ENCODE measurements around the gene SERTAD3.
"Not testable (repeated sequence)": the region's sequence is repeated elsewhere in the genome, so short reads cannot be mapped to it uniquely, and the experiment has no call there.

Gene SERTAD3

DNA sequence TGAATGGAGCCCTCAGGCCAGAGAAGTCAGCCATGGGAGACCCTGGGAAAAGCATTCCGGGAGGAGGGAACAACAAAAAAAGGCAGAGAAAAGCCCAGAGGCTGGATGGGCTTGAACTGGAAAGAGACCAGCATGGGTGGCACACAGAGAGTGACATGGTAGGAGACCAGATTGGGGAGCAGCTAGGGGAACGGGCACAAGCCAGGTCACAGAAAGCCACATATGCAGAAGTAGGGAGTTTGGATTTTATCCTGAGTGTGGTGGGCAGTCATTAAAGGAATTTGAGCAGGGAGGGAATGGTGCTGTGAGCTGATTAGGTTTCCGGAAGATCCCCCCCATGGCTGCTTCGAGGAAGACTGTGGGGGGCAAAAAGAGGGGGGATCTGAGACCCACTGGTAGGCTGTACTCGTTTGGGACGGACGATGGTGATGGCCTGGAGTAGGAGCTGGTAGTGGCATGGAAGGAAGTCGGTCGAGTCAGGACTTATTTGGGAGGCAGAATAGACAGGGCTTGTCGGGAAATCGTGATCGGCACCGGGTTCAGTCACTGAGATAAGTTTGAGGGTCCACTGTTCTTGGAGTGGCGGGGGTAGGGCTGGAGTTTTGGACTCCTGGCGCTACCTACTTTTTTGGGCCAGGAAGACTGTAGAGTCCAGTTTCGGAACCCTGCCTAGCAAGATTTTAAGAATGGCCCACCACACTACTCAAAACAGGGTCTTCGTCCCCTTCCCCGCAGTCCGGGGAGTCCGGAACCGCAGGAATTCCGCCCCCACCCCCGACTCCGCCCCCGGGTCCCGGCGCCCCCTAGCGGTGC, 19.3 kb downstream of the SERTAD3 start:
- DNase-seq = no peak

DNA sequence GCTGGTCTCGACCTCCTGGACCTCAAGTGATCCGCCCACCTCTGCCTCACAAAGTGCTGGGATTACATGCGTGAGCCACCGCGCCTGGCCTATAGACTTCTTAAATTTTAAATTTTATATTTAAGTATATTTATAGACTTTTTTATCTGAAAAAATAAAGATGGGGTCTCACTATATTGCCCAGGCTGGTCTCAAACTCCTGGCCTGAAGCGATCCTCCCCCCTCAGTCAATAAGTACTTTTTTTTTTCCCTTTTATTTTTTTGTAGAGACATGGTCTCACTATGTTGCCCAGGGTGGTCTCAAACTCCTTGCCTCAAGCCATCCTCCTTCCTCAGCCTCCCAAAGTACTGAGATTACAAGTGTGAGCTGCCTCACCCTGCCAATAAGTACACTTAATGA, 20.2 kb downstream of the SERTAD3 start:
- DNase-seq = no peak

DNA sequence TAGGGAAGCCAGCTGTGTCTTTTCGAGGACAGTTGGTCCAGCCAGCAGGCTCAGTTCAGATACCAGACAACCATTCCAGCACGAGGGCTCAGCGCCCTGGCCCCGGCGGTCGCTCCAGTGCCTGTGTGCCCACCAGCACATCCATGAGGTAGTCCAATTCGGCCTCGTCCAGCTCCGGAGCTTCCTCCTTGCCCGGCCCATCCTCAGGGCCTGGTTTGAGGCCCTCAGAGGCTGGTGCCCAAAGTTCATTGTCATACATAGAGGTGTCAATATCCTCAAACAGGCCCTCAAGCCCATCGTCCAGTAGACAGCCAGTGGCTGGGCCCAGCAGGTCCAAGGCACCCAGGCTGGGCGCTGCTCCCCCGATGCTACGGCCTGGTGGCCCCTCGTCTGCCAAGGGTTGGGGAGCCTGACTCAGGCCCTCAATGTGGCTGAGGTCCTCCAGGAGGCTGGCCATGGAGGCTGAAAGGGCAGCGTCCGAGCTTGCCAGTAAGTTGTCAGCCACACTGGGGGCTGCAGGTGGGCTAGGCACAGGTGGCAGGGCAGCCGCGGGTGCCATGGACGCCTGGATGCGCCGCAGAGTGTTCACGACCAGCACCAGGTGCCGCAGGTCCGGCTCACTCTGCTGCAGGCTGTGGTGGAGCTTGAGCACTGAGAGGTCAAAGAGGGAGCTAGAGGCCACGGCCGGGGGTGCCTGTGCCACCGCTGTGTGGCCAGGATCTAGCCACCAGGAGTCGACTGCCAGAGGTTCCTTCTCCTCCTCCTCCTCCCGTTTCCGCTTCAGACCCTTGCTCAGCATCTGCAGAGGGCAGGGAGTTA, 21.2 kb downstream of the SERTAD3 start:
- DNase-seq = no peak

DNA sequence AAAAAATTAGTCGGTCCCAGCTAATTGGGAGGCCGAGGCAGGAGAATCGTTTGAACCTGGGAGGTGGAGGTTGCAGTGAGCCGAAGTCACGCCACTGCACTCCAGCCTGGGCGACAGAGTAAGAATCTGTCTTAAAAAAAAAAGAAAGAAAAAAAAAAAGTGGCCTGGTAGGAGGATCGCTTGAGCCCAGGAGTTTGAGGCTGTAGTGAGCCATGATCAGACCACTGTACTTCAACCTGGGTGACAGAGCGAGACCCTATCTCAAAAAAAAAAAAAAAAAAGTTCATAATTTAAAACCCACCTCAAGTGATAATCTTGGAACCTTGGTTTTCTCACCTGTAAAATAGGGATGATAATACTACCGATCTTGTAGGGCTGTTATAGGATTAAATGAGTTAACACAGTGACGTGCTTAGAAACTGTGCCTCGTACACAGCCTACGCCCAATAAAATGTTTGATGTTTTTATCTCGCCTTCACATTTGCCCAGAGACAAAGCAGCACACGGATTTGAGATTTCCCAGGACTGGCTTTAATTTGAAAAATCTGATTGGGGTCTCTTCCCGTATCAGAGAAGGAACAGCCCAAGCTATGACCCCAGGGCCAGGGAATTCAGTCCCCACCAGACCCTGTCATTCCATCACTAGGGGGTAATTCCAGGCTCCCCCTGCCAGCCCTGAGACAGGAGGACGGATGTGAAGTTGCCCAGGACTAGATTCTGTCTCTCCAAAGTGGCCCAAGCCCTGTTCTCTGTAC, 22.0 kb downstream of the SERTAD3 start:
- DNase-seq = no peak

DNA sequence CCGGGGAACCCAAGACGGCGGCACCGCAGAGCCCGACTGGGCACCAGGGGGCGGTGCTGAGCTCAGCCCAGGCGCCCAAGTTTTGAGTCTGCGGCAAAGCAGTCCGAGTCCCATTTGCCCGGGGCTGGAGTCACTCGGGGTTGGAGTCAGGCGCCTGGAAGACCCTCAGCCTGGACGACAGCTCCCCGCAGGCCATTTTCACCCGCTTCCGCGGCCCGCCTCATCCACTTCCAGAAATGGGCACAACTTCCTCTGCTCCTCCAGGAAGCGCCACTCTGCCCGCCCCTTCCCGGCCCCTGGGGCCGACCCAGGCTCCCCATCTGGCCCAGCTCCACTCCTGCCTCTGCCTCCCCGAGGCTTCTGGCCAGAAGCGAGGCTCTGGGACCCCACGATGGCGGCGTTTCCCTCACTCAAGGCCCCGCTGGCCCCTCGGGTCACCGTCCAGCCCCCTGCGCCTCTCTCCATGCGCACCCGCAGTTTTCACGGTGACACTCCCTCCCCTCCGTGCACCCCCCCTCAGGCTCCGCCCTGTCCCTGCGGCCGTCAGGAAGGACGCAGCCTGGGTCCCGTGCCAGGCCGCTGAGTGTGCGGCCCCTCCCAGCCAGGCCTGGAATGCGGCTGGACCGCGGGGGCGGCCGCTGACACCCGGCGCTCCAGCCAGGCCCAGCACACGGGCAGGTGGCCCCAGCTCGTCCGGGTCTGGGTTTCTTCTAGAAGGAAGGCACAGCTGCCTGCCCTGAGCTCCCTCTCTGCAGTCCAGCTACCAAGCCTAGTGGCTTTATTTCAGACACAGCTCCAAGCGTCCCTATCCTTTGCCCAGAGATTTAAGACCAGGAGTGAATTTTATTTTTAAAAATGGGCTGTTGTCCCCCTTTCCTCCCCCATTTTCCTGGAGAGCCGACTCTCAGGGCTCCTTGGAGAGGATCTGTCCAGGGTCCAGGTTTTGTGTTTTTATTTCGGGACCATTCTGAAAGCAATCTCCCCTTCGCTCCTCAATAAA, 23.1 kb downstream of the SERTAD3 start:
- DNase-seq = peak; percentile 71

DNA sequence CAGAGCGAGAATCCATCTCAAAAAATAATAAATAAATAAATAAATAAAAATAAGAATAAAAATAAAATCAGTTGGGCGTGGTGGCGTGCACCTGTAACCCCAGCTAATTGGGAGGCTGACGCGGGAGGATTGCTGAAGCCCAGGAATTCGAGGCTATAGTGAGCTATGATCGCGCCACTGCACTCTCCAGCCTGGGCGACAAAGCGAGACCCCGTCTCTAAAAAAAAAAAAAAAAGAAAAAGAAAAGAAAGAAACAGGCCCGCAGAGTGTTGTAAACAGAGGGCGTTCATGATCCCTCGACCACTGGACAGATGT, 23.7 kb downstream of the SERTAD3 start:
- no peak for DNase-seq

DNA sequence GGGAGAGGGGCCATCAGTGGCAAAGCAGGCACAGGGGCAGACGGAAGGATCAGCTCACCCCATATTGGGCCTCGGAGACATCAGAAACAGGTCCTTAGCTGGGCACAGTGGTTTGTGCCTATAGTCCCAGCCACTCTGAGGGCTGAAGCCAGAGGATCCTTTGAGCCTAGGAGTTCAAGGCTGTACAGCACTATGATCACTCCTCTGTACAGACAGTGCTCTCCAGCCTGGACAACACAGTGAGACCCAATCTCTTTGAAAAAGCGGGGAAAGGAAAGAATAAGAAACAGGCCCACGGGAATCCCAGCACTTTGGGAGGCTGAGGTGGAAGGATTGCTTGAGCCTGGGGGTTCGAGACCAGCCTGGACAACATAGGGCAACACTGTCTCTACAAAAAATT, 24.4 kb downstream of the SERTAD3 start:
- no peak for DNase-seq

DNA sequence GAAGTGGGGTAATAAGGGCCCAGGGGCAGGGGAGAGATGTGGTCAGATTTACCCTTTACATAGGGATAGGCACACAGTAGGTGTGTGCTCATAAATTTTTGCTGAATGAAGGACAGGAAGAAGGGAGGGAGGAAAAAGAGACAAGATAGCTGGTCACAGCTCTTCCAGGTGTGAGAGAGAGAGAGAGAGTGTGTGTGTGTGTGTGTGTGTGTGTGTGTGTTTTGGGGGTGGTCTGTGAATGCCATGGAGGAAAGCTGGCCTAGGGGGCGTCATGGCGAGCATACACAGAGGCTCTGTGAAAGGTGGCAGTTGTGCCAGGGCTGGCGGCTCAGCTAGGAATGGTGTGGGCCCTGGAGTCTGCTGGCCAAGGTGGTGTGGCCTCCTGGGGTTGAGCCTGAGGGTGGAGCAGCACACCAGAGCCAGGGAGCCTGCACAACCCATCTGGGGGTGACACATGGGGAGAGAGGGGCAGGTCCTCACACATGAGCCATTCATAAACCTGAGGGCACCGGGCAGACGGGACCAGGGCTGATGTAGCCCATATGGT, 25.0 kb downstream of the SERTAD3 start:
- no peak for DNase-seq

DNA sequence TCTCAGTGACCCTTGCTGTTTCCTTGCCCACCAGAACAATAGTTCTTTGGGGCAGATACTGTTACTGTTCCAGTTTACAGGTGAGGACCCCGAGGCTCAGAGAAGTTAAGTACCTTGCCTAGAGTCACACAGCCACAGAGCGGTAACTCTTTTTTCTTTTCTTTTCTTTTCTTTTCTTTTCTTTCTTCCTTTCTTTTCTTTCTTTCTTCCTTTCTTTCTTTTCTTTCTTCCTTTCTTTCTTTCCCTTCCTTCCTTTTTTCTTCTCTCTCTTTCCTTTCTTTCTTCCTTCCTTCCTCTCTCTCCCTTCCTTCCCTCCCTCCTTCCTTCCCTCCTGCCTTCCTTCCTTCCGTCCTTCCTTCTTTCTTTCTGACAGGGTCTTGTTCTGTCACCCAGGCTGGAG, 26.1 kb downstream of the SERTAD3 start:
- no peak for DNase-seq

DNA sequence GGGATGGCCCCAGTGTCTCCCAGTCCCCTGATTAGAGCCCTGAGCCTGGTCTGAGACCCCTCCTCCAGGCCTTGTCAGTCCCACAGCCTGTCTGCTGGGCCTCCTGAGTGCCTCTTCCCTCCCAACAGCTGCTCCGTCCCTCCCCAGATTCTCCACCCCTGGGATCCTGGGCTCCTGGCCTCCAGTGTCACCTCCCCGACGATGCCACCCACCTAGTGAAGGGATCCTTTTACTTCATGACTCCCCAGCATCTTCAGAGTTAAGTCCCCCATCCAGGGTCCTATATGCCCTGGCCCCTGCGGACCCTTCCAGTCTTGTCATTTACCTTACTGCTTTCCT, 26.5 kb downstream of the SERTAD3 start:
- DNase-seq = no peak

DNA sequence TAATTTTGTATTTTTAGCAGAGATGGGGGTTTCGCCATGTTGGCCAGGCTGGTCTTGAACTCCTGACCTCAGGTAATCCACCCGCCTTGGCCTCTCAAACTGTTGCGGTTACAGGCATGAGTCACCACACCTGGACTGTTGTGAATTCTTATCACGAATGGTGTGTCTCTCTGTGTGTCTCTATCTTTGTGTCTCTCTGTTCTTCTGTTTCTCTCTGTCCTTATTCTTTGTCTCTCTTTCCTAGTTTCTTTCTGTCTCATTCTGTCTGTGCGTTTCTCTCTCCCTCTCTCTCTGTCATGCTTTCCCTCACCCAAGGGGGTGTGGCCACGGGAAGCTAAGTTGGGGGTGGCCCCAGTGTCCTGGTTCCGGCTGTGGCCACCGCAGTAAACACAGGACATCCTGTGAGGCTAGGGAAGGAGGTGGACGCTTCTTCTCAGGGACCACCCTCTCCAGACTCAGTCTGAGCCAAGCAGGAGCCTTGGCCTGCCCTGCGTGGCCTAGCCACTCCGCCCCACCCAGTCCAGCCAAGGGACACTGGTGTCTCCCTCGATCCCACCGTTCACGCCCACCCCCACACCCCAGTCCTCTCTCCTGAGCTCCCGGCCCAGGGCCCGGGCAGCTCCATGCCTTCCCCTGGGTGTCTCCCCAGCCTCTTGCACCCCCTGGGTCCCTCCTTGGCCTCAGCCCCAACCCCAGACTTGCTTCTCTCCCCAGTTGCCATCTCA, 27.1 kb downstream of the SERTAD3 start:
- DNase-seq = no peak

DNA sequence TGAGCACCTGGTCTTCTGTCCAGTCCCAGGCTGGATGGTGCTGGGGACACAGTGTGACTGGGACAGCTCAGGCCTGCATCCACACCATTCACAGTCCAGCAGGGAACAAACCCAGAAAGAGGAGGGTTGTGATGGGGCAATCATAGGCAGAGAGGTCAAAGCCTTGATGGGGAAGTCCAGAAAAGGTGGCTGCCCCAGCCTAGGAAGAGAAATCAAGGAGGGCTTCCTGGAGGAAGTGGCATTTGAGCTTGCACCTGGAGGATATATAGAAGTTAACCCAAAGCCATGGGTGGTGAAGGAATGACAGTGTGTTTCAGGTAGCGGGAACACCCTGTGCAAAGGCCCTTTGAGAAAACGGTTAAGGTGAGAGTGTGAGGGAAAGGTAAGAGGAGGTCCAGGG, 28.4 kb downstream of the SERTAD3 start:
- DNase-seq = no peak

DNA sequence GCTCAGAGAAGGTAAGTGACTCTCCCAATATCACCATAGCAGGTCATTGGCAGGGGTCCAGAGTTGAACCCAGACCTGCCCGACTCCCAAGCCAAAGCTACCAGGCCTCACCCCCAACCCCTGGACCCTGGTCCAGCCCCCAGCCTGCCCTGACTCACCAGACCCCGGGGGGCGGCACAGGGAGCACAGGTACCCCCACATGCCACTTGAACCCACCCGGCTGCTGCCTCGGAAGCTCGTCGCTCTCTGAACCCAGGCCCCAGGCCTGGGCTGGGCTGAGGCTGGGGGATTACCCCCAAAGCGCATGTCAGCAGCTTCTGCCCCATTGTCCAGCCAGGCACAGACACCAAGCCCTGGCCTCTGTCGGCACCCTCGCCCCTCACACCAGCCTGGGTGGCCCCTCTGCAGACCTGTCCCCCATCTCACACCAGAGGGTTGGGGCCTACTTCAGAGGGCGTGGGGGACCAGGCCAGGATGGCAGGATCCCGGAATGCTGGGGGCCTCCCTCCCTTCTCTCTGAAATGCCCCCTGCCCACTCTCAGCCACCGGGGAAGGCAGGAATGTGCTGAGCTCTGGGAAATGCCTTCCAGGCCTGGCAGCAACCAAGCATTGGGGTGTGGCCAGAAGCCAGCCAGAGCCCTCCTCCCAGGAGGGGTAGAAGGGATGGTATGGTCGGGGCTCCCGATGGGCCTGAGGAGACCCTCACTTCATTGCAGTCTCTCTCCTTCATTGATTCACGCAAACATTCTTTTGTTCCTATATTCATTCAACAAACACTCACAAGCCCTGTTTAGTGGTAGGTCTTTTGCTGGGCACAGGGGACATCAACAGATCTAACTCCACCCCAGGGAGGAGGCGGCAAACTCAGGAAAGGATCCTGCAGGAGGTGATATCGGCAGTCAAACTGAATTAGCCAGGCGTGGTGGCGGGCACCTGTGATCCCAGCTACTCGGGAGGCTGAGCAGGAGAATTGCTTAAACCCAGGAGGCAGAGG, 29.3 kb downstream of the SERTAD3 start:
- no peak for DNase-seq

DNA sequence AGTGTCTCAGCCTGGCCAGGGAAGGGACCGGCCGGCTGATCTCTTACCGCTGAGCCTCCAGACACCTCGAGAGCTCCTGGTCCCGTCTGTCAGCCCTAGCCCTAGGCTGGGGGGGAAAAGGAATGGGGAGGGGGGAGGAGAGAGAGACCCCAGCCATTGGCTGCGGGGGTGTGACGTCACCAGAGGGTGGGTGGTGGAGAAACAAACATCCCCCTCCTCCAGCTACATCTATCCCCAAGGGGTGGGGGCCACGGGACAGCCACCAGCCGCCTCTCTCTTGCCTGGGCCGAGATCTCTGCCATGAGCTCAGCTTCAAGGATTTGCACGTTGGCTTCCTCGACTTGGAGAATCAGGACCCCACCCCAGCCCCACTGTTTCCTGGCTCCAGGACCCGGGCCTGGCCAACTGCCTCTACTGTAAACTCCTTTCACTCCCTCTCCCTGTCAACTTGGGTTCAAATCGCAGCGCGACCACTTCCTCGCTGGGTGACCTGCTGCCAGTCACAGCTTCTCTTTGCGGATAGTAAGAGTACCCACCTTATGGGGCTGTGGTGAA, 30.8 kb downstream of the SERTAD3 start, which contains the start of gene PRX:
Gene PRX (minus strand): TSS at position 88 of the 555 bp plus-strand sequence. CDS start 5,446 bp downstream, outside the sequence.
- no peak for DNase-seq

DNA sequence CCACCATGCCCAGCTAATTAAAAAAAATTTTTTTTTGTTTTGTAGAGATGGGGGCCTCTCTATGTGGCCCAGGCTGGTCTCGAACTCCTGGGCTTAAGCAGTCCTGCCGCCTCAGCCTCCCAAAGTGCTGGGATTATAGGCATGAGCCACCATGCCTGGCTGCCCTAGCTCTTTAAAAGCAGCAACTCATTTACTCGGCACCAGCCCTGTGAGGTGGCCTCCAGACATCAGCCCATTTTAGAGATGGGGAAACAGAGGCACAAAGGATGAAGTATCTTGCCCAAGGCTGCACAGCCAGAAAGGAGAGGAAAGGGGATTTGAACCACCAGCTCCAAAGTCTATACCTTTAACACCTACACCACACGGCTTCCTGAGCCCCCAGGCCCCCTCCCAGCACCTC, 31.3 kb downstream of the SERTAD3 start:
- no peak for DNase-seq

DNA sequence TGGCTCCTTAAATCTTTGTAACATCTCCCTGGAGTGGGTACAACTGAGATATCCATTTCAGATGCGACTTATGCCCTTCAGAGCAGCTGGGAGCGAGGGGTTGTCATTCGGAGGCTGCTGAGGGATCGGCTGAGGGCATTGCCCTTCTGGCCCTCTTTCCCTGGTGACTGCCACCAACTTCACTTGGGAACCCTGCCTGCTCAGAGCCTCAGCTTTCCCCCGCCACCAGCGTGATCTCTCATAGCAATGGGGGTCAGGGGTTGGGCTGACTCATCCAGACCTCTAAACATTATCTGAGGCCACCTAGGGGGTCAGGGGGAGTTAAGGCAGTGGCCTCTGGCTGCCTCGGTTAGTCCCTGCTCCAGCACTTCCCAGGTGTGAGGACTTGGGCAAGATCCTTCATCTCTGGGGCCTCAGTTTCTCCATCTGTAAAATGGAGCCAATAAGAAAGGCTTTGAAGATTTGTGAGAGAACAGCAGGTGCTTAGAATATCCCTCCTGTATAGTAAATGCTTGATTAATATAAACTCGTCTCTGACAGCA, 32.1 kb downstream of the SERTAD3 start:
- no peak for DNase-seq

DNA sequence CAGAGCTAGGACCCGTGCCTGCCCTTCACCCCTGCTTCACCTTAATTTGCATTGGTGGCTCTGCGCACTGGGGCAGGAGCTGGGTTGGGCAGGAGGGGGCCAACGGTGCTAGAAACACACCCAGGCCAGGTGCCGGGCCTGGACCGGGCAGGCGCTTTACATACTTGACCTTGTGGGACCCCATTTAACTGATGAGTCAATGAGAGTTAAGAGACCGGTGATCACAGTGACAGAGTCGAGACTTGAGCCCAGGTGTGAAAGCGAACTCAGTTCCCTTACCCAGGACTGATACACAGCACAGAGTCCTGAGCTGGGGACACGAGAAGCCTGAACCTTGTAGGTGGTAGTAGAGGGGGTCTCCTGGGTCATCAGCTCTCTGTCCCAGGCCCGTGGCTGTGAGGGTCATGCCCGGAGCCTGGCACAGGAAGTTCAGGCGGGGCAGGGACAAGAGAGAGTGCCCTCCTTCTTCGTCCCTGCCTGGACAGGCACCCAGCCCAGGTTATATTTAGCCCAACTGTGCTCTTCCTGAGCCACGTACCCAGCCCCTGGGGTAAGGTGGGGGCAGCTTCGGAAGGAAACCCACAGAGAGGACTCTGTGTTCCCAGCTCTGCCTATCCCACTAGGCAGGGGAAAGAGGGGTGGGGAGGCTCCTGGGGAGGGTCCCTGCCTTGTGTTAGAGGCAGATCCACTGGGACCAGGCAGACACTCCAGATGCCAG, 32.9 kb downstream of the SERTAD3 start:
- DNase-seq = no peak

DNA sequence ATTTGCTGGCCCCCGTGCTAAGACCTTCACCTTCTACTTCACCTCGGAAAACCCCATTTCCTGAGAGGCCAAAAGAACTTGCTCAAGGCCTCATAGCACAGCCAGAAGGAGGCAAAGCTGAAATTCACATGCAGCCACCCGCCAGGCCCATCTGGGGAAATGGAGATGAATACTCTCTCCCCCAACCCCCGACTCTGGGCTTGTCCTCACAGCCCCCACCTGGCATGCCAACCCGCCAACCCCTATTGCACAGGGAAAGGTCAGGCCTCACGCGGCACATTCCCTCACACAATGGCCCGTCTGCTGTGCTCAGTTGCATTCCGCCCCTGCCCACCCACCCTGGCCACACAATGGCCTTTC, 34.1 kb downstream of the SERTAD3 start:
- DNase-seq = no peak

DNA sequence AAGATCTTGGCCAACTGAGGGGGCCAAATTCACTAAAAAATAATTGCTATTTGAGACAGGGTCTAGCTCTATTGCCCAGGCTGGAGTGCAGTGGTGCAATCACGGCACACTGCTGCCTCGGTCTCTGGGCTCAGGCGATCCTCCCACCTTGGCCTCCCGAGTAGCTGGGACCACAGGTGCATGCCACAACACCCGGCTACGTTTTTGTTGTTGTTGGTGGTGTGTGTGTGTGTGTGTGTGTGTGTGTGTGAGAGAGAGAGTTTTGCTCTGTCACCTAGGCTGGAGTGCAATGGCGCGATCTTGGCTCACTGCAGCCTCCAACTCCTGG, 35.6 kb downstream of the SERTAD3 start:
- DNase-seq = not testable (repeated sequence)

Data from stimulated activated CD4-positive, alpha-beta T cell treated with anti-CD3 and anti-CD28 coated beads, Interleukin-4, amount 100 ng/mL, for 1 hour (primary cell).